Liver (tissue), 9 donors: Measurements from ENCODE around the gene GMFB. TPM values are rescaled to one million over a fixed set of nuclear protein-coding genes. Genes with fewer than 3 reads are reported as not detected.
A peak's percentile ranks its signal among the peaks of the same experiment; 100 is the strongest.

Experiments used
- DNase-seq: peaks from one replicate; pipeline ENCODE4 v3.0.0-alpha.2; 2017; ENCODE audit warnings: low spot score
- H3K27ac ChIP-seq, 2 donors: one replicate each; pipeline ENCODE4 v1.7.0; 2013; ENCODE audit warnings: inconsistent platforms in 2 of 2, low read length in 2 of 2, control low read depth in 1 of 2, low read depth in 1 of 2, mild to moderate bottlenecking in 1 of 2
- H3K27me3 ChIP-seq, 4 donors: one replicate each; pipeline versions ENCODE4 v1.6.1 to v1.7.0; 2013; ENCODE audit warnings: low read length in 3 of 4, inconsistent platforms in 1 of 4, mild to moderate bottlenecking in 1 of 4, moderate library complexity in 1 of 4; ENCODE audit not compliant: control insufficient read depth in 4 of 4, insufficient read depth in 4 of 4
- H3K36me3 ChIP-seq, 4 donors: one replicate each; pipeline versions ENCODE4 v1.6.1 to v1.7.0; 2013; ENCODE audit warnings: low read length in 3 of 4, mild to moderate bottlenecking in 3 of 4, low read depth in 1 of 4, moderate library complexity in 1 of 4; ENCODE audit not compliant: control insufficient read depth in 4 of 4, insufficient read depth in 3 of 4
- H3K4me1 ChIP-seq, 4 donors: one replicate each; pipeline versions ENCODE4 v1.6.1 to v1.7.0; 2013; ENCODE audit warnings: low read length in 3 of 4, mild to moderate bottlenecking in 3 of 4, moderate library complexity in 1 of 4; ENCODE audit not compliant: control insufficient read depth in 4 of 4, insufficient read depth in 4 of 4
- H3K4me3 ChIP-seq, 3 donors: one replicate each; pipeline versions ENCODE4 v1.6.1 to v1.7.0; 2013; ENCODE audit warnings: low read length in 3 of 3, control low read depth in 1 of 3, low read depth in 1 of 3, mild to moderate bottlenecking in 1 of 3
- H3K9ac ChIP-seq, 2 donors: one replicate each; pipeline ENCODE4 v1.7.0; 2013; ENCODE audit warnings: low read length in 2 of 2, mild to moderate bottlenecking in 2 of 2, moderate library complexity in 2 of 2, control low read depth in 1 of 2, low read depth in 1 of 2
- H3K9me3 ChIP-seq, 4 donors: one replicate each; pipeline versions ENCODE4 v1.6.1 to v1.7.0; 2013; ENCODE audit warnings: low read length in 3 of 4; ENCODE audit not compliant: control insufficient read depth in 4 of 4
- EGR1 ChIP-seq, 2 donors: IDR thresholded peaks; 2 replicates each; pipeline ENCODE4 v1.6.1; 2016 to 2018; ENCODE audit warnings: antibody characterized with exemption in 2 of 2, low read depth in 2 of 2
- FOXA1 ChIP-seq: IDR thresholded peaks from 2 replicates; pipeline ENCODE4 v1.6.1; 2016; ENCODE audit warnings: antibody characterized with exemption
- FOXA2 ChIP-seq: IDR thresholded peaks from 2 replicates; pipeline ENCODE4 v1.6.1; 2016; ENCODE audit warnings: antibody characterized with exemption
- GABPA ChIP-seq, 2 donors: IDR thresholded peaks in 1 of 2; conservative IDR thresholded peaks in 1 of 2; 2 replicates each; pipeline ENCODE4 v1.6.1; 2016; ENCODE audit warnings: antibody characterized with exemption in 2 of 2, mild to moderate bottlenecking in 1 of 2, moderate library complexity in 1 of 2
- HNF4A ChIP-seq, 2 donors: conservative IDR thresholded peaks; 2 replicates each; pipeline ENCODE4 v1.6.1; 2016; ENCODE audit warnings: antibody characterized with exemption in 2 of 2, mild to moderate bottlenecking in 2 of 2
- HNF4G ChIP-seq: IDR thresholded peaks from 2 replicates; pipeline ENCODE4 v1.6.1; 2016; ENCODE audit warnings: antibody characterized with exemption
- JUND ChIP-seq, 2 donors: IDR thresholded peaks; 2 replicates each; pipeline ENCODE4 v1.6.1; 2016; ENCODE audit warnings: antibody characterized with exemption in 2 of 2
- NR2F2 ChIP-seq: IDR thresholded peaks from 2 replicates; pipeline ENCODE4 v1.6.1; 2016; ENCODE audit warnings: antibody characterized with exemption
- RAD21 ChIP-seq, 2 donors: IDR thresholded peaks; 2 replicates each; pipeline ENCODE4 v1.6.1; 2016; ENCODE audit warnings: antibody characterized with exemption in 2 of 2, mild to moderate bottlenecking in 2 of 2
- RXRA ChIP-seq, 2 donors: IDR thresholded peaks; 2 replicates each; pipeline ENCODE4 v1.6.1; 2017 to 2018; ENCODE audit warnings: antibody characterized with exemption in 2 of 2, mild to moderate bottlenecking in 1 of 2
- SP1 ChIP-seq: IDR thresholded peaks from 2 replicates; pipeline ENCODE4 v1.6.1; 2018; ENCODE audit warnings: antibody characterized with exemption, mild to moderate bottlenecking
- TAF1 ChIP-seq: conservative IDR thresholded peaks from 2 replicates; pipeline ENCODE4 v1.6.1; 2016; ENCODE audit warnings: antibody characterized with exemption, mild to moderate bottlenecking
- YY1 ChIP-seq: IDR thresholded peaks from 2 replicates; pipeline ENCODE4 v1.6.1; 2016; ENCODE audit warnings: antibody characterized with exemption, mild to moderate bottlenecking
- WGBS: extraction: QIAGEN DNeasy Blood & Tissue Kit; methylation state at CpG from one replicate; pipeline ENCODE4 v1.1.7; 2013; 5-methylcytosine and 5-hydroxymethylcytosine counted together
- polyA plus RNA-seq, 2 donors: library from polyadenylated mRNA; stranded (reverse) in 1 of 2; unstranded in 1 of 2; fragments of 200-250 nt in 1 of 2; fragments of >200 nt in 1 of 2; fragmentation: Nextera tagmentation in 1 of 2; extraction: Ambion mirVana in 1 of 2; gene quantifications; one replicate each; pipeline versions ENCODE4 v1.2.1 to v1.2.3, GENCODE V29; 2013 to 2015
- total RNA-seq, 2 donors: library from RNA; depleted of rRNA; stranded (reverse); fragments of >200 nt; gene quantifications; one replicate each; pipeline ENCODE4 v1.2.3, GENCODE V29; 2014
- TF ChIP-seq, protein P1 (sequence below): IDR thresholded peaks from 2 replicates; pipeline ENCODE4 v1.6.1; 2016; ENCODE audit warnings: antibody characterized with exemption, mild to moderate bottlenecking
- TF ChIP-seq, protein P2 (sequence below): IDR thresholded peaks from 2 replicates; pipeline ENCODE4 v1.6.1; 2016; ENCODE audit warnings: antibody characterized with exemption
- TF ChIP-seq, protein P3 (sequence below): fragments of 150-350 bp; IDR thresholded peaks from 2 replicates; pipeline ENCODE4 v1.5.1; 2017; ENCODE audit warnings: improper control_type of control experiment, low read depth, low read length; ENCODE audit not compliant: missing input control
- TF ChIP-seq, protein P4 (sequence below): IDR thresholded peaks from 2 replicates; pipeline ENCODE4 v1.6.1; 2016; ENCODE audit warnings: antibody characterized with exemption
- TF ChIP-seq, protein P5 (sequence below): IDR thresholded peaks from 2 replicates; pipeline ENCODE4 v1.6.1; 2016; ENCODE audit warnings: antibody characterized with exemption
- donor health status: healthy.
- donor health status: healthy.
- donor health status: healthy.
- donor health status: healthy.
- donor health status: healthy.

GMFB gene
- total and polyA plus RNA-seq, 4 donors: 13.3 to 26.3 (median 20.6) TPM

DNA sequence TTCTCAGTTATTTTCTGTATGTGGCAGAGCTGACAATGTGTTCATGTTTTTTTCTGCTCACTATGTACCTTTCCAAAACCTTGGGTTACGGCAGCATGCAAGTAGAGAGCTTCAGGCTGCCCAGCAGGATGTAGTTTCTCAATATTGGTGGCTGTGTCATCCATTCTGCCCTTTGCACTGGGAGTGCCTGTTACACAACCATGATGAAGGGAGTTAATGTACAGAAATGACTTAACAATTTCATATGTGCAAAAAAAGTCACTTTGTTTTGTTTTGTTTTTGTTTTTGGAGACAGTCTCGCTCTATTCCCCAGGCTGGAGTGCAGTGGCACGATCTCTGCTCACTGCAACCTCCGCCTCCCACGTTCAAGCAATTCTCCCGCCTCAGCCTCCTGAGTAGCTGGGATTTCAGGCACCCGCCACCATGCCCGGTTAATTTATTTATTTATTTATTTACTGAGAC, 41.5 kb downstream of the GMFB start:
- H3K27me3 ChIP-seq: no peaks in the 10 kb centered on the region
- H3K4me1 ChIP-seq: peaks cover 0 to 7% (median 2%) of the 10 kb centered on the region in 4 donors
- no peak for DNase-seq

More for the DNA sequence above, 41.5 kb downstream of the GMFB start:
- TF ChIP-seq JUND (IDR thresholded peaks at IDR 0.05) (peak; percentile 78 to 92), EGR1 (IDR thresholded peaks at IDR 0.05; ENCODE audit: low read depth in 2 of 2) (peak in 1 of 2 donors; percentile 48), RAD21 (IDR thresholded peaks at IDR 0.05) (peak; percentile 24 to 40), HNF4A (conservative IDR thresholded peaks at IDR 0.05) (peak; percentile 89 to 95), SP1 (peak; percentile 81), FOXA2 (peak; percentile 74), YY1 (peak; percentile 95), FOXA1 (peak; percentile 35), RXRA (IDR thresholded peaks at IDR 0.05) (peak; percentile 41 to 82), HNF4G (peak; percentile 80), TAF1 (no peak), GABPA (IDR thresholded peaks at IDR 0.05 in 1 of 2, conservative IDR thresholded peaks at IDR 0.05 in 1 of 2) (peak in 1 of 2 donors; percentile 76), NR2F2 (no peak)
- TF ChIP-seq, protein P1, sequence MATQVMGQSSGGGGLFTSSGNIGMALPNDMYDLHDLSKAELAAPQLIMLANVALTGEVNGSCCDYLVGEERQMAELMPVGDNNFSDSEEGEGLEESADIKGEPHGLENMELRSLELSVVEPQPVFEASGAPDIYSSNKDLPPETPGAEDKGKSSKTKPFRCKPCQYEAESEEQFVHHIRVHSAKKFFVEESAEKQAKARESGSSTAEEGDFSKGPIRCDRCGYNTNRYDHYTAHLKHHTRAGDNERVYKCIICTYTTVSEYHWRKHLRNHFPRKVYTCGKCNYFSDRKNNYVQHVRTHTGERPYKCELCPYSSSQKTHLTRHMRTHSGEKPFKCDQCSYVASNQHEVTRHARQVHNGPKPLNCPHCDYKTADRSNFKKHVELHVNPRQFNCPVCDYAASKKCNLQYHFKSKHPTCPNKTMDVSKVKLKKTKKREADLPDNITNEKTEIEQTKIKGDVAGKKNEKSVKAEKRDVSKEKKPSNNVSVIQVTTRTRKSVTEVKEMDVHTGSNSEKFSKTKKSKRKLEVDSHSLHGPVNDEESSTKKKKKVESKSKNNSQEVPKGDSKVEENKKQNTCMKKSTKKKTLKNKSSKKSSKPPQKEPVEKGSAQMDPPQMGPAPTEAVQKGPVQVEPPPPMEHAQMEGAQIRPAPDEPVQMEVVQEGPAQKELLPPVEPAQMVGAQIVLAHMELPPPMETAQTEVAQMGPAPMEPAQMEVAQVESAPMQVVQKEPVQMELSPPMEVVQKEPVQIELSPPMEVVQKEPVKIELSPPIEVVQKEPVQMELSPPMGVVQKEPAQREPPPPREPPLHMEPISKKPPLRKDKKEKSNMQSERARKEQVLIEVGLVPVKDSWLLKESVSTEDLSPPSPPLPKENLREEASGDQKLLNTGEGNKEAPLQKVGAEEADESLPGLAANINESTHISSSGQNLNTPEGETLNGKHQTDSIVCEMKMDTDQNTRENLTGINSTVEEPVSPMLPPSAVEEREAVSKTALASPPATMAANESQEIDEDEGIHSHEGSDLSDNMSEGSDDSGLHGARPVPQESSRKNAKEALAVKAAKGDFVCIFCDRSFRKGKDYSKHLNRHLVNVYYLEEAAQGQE: peak; percentile 79
- TF ChIP-seq, protein P2, sequence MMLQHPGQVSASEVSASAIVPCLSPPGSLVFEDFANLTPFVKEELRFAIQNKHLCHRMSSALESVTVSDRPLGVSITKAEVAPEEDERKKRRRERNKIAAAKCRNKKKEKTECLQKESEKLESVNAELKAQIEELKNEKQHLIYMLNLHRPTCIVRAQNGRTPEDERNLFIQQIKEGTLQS: peak; percentile 84
- TF ChIP-seq, protein P3, sequence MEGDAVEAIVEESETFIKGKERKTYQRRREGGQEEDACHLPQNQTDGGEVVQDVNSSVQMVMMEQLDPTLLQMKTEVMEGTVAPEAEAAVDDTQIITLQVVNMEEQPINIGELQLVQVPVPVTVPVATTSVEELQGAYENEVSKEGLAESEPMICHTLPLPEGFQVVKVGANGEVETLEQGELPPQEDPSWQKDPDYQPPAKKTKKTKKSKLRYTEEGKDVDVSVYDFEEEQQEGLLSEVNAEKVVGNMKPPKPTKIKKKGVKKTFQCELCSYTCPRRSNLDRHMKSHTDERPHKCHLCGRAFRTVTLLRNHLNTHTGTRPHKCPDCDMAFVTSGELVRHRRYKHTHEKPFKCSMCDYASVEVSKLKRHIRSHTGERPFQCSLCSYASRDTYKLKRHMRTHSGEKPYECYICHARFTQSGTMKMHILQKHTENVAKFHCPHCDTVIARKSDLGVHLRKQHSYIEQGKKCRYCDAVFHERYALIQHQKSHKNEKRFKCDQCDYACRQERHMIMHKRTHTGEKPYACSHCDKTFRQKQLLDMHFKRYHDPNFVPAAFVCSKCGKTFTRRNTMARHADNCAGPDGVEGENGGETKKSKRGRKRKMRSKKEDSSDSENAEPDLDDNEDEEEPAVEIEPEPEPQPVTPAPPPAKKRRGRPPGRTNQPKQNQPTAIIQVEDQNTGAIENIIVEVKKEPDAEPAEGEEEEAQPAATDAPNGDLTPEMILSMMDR: no peak
- TF ChIP-seq, protein P4, sequence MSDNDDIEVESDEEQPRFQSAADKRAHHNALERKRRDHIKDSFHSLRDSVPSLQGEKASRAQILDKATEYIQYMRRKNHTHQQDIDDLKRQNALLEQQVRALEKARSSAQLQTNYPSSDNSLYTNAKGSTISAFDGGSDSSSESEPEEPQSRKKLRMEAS: peak; percentile 77
- TF ChIP-seq, protein P5, sequence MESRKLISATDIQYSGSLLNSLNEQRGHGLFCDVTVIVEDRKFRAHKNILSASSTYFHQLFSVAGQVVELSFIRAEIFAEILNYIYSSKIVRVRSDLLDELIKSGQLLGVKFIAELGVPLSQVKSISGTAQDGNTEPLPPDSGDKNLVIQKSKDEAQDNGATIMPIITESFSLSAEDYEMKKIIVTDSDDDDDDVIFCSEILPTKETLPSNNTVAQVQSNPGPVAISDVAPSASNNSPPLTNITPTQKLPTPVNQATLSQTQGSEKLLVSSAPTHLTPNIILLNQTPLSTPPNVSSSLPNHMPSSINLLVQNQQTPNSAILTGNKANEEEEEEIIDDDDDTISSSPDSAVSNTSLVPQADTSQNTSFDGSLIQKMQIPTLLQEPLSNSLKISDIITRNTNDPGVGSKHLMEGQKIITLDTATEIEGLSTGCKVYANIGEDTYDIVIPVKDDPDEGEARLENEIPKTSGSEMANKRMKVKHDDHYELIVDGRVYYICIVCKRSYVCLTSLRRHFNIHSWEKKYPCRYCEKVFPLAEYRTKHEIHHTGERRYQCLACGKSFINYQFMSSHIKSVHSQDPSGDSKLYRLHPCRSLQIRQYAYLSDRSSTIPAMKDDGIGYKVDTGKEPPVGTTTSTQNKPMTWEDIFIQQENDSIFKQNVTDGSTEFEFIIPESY: peak; percentile 71
- peak overlapping the region; percentile 4 to 23 for H3K27ac ChIP-seq
- no peaks in the 10 kb centered on the region for H3K36me3 ChIP-seq
- no peak overlapping the region for H3K4me3 ChIP-seq
- no peak overlapping the region for H3K9ac ChIP-seq
- whole genome bisulfite sequencing: 71% methylated on average over 8 of the region's 8 CpGs
- no peaks in the 10 kb centered on the region for H3K9me3 ChIP-seq
